ENCODE data around the gene DLGAP3. TPM values are rescaled to one million over a fixed set of nuclear protein-coding genes. Genes with fewer than 3 reads are reported as not detected.
"Not testable (repeated sequence)": the region's sequence is repeated elsewhere in the genome, so short reads cannot be mapped to it uniquely, and the experiment has no call there.

DLGAP3 gene
- total and polyA plus RNA-seq, 9 donors: 0.05 to 0.62 (median 0.18) TPM

GRCh38 chr1:34965597-34965996 is 36.1 kb upstream of the DLGAP3 start:
- intact Hi-C loops (cut with DNase I): no loop called here
- Histone ChIP-seq H3K4me3 (no peak overlapping the region), H3K27ac (no peak overlapping the region), H3K36me3 (no peaks in the 10 kb centered on the region), H3K27me3 (no peaks in the 10 kb centered on the region), H3K4me1 (ENCODE audit: insufficient read depth) (no peaks in the 10 kb centered on the region), H3K9me3 (no peaks in the 10 kb centered on the region)
- 27 to 36% (median 33%) methylated on average over 2 of the region's 2 CpGs for WGBS, 3 donors
- no peak for DNase-seq
- TF ChIP-seq EP300 (IDR thresholded peaks at IDR 0.05) (no peak), POLR2A (IDR thresholded peaks at IDR 0.05) (no peak)
- TF ChIP-seq, protein P1, sequence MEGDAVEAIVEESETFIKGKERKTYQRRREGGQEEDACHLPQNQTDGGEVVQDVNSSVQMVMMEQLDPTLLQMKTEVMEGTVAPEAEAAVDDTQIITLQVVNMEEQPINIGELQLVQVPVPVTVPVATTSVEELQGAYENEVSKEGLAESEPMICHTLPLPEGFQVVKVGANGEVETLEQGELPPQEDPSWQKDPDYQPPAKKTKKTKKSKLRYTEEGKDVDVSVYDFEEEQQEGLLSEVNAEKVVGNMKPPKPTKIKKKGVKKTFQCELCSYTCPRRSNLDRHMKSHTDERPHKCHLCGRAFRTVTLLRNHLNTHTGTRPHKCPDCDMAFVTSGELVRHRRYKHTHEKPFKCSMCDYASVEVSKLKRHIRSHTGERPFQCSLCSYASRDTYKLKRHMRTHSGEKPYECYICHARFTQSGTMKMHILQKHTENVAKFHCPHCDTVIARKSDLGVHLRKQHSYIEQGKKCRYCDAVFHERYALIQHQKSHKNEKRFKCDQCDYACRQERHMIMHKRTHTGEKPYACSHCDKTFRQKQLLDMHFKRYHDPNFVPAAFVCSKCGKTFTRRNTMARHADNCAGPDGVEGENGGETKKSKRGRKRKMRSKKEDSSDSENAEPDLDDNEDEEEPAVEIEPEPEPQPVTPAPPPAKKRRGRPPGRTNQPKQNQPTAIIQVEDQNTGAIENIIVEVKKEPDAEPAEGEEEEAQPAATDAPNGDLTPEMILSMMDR (IDR thresholded peaks at IDR 0.05): no peak

DNA sequence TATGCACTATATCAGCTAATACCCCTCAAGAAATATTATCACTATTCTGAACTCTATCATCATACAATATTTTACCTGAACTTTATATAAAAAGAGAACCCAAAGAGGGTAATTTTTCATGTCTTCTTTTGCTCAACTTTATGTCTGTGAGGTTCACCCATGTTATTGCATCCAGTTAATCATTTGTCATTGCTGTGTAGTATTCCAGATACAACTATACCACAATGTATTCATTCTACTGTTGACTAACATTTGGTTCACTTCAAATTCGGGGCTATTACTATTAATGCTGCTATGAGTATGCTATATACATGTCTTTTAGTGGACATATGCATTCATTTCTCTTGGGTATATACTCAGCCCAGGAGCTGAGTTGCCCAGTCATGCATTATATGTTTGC is 21.0 kb upstream of the DLGAP3 start:
- Histone ChIP-seq H3K36me3 (no peaks in the 10 kb centered on the region), H3K9me3 (no peaks in the 10 kb centered on the region), H3K27me3 (no peaks in the 10 kb centered on the region), H3K4me1 (ENCODE audit: insufficient read depth) (no peaks in the 10 kb centered on the region), H3K4me3 (no peak overlapping the region), H3K27ac (no peak overlapping the region)
- no peak for TF ChIP-seq POLR2A (IDR thresholded peaks at IDR 0.05)
- TF ChIP-seq, protein P1 (IDR thresholded peaks at IDR 0.05): no peak
- TF ChIP-seq EP300 (IDR thresholded peaks at IDR 0.05): no peak
- intact Hi-C loops (cut with DNase I): no loop called here
- 30 to 53% (median 38%) methylated on average over 1 of the region's 1 CpG for WGBS, 3 donors
- no peak for DNase-seq

GRCh38 chr1:34948739-34949138 is 19.3 kb upstream of the DLGAP3 start:
- H3K27me3 ChIP-seq; H3K4me3 ChIP-seq; DNase-seq; H3K9me3 ChIP-seq; H3K4me1 ChIP-seq (ENCODE audit: insufficient read depth); intact Hi-C loops (cut with DNase I); H3K27ac ChIP-seq; H3K36me3 ChIP-seq: not testable (repeated sequence)
- WGBS, 3 donors: 88 to 92% (median 91%) methylated on average over 10 of the region's 10 CpGs

GRCh38 chr1:34947641-34948314 is 18.3 kb upstream of the DLGAP3 start:
- 92 to 93% (median 93%) methylated on average over 39 to 41 of the region's 41 CpGs for WGBS, 3 donors
- H3K36me3 ChIP-seq; H3K27me3 ChIP-seq; H3K9me3 ChIP-seq; H3K4me1 ChIP-seq (ENCODE audit: insufficient read depth); intact Hi-C loops (cut with DNase I); H3K27ac ChIP-seq; DNase-seq; H3K4me3 ChIP-seq: not testable (repeated sequence)

DNA sequence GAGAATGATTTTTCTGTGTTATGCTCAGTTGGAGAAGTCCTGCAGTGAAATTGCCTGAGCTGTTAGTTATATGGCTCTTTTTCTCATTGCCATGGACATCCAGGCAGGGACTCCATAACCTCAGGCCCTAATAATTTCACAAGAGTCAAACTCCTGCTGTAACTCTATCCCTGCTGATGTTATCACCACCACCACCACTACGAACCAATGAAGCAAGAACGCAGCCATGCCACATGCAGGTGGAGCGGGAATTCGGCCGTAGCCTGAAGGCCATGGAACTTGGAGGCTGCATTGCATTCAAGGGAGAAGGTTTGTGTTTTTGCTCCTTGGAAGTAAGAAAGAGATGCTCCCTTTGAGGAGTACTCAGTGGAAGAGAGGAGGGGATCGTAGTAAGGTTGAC is 16.8 kb upstream of the DLGAP3 start:
- TF ChIP-seq EP300 (IDR thresholded peaks at IDR 0.05): no peak
- TF ChIP-seq POLR2A (IDR thresholded peaks at IDR 0.05): no peak
- TF ChIP-seq, protein P1 (IDR thresholded peaks at IDR 0.05): no peak
- H3K4me3 ChIP-seq: no peak overlapping the region
- intact Hi-C loops (cut with DNase I): no loop called here
- H3K27ac ChIP-seq: no peak overlapping the region
- no peaks in the 10 kb centered on the region for H3K27me3 ChIP-seq
- H3K9me3 ChIP-seq: no peaks in the 10 kb centered on the region
- WGBS, 3 donors: 80 to 90% (median 87%) methylated on average over 6 of the region's 6 CpGs
- no peak for DNase-seq
- H3K36me3 ChIP-seq: no peaks in the 10 kb centered on the region
- no peaks in the 10 kb centered on the region for H3K4me1 ChIP-seq (ENCODE audit: insufficient read depth)

DNA sequence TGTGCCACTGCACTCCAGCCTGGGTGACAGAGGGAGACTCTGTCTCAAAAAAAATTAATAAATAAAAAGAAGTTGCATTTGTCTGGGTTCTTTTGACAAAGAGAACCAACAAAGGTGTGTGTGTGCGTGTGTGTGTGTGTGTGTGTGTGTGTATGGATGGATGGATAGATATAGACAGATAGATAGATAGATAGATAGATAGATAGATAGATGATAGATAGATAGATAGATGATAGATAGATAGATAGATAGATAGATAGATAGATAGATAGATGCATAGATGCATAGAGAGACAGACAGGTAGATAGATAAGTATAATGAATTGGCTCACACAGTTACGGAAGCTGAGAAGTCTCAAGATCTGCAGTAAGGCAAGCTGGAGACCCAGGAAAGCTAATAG is 12.3 kb upstream of the DLGAP3 start:
- H3K27ac ChIP-seq; H3K27me3 ChIP-seq; H3K9me3 ChIP-seq; intact Hi-C loops (cut with DNase I); H3K4me1 ChIP-seq (ENCODE audit: insufficient read depth); H3K36me3 ChIP-seq; H3K4me3 ChIP-seq; DNase-seq: not testable (repeated sequence)
- 86 to 95% (median 91%) methylated on average over 2 of the region's 2 CpGs for WGBS, 3 donors

Data from ovary (tissue), 9 donors.